C4-2B (cell line): ENCODE results near the gene CHD5.

Source experiments
- ZFX ChIP-seq: fragments of 450-650 bp; IDR thresholded peaks from 2 replicates; pipeline ENCODE4 v1.6.1; 2017
- TF ChIP-seq, protein P1 (sequence below): fragments of 450-650 bp; conservative IDR thresholded peaks from 2 replicates; pipeline ENCODE4 v1.5.1; 2017; ENCODE audit warnings: mild to moderate bottlenecking

DNA sequence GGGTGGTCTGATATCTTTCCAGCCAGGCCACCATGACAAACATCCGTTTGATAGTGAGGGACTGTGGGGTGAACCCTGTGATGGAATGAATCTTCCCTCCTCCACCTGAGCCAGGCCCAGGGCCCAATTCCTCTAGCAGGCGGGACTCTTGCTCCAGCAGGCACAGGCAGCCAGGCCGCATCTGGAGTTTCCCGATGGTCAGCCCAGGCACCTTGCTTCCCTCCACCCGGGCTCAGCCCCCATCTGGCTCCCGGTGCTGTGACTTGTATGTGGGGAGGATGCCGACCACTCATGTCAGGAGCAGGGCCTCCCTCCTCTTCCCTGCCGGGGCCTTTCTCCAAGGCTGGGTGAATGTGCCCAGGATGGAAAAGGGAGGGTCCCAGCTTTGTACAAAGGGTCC, 113.4 kb downstream of the CHD5 start:
- TF ChIP-seq, protein P1, sequence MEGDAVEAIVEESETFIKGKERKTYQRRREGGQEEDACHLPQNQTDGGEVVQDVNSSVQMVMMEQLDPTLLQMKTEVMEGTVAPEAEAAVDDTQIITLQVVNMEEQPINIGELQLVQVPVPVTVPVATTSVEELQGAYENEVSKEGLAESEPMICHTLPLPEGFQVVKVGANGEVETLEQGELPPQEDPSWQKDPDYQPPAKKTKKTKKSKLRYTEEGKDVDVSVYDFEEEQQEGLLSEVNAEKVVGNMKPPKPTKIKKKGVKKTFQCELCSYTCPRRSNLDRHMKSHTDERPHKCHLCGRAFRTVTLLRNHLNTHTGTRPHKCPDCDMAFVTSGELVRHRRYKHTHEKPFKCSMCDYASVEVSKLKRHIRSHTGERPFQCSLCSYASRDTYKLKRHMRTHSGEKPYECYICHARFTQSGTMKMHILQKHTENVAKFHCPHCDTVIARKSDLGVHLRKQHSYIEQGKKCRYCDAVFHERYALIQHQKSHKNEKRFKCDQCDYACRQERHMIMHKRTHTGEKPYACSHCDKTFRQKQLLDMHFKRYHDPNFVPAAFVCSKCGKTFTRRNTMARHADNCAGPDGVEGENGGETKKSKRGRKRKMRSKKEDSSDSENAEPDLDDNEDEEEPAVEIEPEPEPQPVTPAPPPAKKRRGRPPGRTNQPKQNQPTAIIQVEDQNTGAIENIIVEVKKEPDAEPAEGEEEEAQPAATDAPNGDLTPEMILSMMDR: no peak
- no peak for TF ChIP-seq ZFX
